ES-I3 (cell line): ENCODE results near the gene GNAZ.

Experiments used
- H3K36me3 ChIP-seq: 2 replicates; pipeline ENCODE4 v1.6.1; 2013; ENCODE audit warnings: mild to moderate bottlenecking, low read length, control low read depth, moderate library complexity; ENCODE audit not compliant: insufficient read depth
- H3K4me1 ChIP-seq: 2 replicates; pipeline ENCODE4 v1.6.1; 2013; ENCODE audit warnings: mild to moderate bottlenecking, control low read depth, low read length; ENCODE audit not compliant: insufficient read depth
- H3K9ac ChIP-seq: 2 replicates; pipeline ENCODE4 v1.6.1; 2013; ENCODE audit warnings: low read depth, mild to moderate bottlenecking, low read length, moderate library complexity
- H3K9me3 ChIP-seq: 2 replicates; pipeline ENCODE4 v1.6.1; 2013; ENCODE audit warnings: mild to moderate bottlenecking, low read length, moderate library complexity; ENCODE audit not compliant: control insufficient read depth, insufficient read depth

GNAZ gene

GRCh38 chr22:23122216-23122957 lies 52.1 kb downstream of the GNAZ start:
- no peak overlapping the region for H3K9ac ChIP-seq
- no peaks in the 10 kb centered on the region for H3K36me3 ChIP-seq
- no peaks in the 10 kb centered on the region for H3K4me1 ChIP-seq
- no peaks in the 10 kb centered on the region for H3K9me3 ChIP-seq

- H3K9me3 ChIP-seq: no peaks in the 10 kb centered on the region
- H3K4me1 ChIP-seq: no peaks in the 10 kb centered on the region; the same call in 1 of the 2 replicates
- H3K36me3 ChIP-seq: no peaks in the 10 kb centered on the region
- H3K9ac ChIP-seq: no peak overlapping the region
Measured at GRCh38 chr22:23122992-23123803, 52.9 kb downstream of the GNAZ start.

- no peaks in the 10 kb centered on the region for H3K9me3 ChIP-seq
- H3K36me3 ChIP-seq: no peaks in the 10 kb centered on the region
- no peaks in the 10 kb centered on the region; the same call in 1 of the 2 replicates for H3K4me1 ChIP-seq
- no peak overlapping the region for H3K9ac ChIP-seq
Measured at GRCh38 chr22:23123804-23124254, 53.5 kb downstream of the GNAZ start.

- no peaks in the 10 kb centered on the region for H3K36me3 ChIP-seq
- no peaks in the 10 kb centered on the region; the same call in 1 of the 2 replicates for H3K4me1 ChIP-seq
- H3K9ac ChIP-seq: no peak overlapping the region
- H3K9me3 ChIP-seq: no peaks in the 10 kb centered on the region
Measured at GRCh38 chr22:23124611-23125511, 54.5 kb downstream of the GNAZ start.

GRCh38 chr22:23125512-23126103 lies 55.3 kb downstream of the GNAZ start:
- Histone ChIP-seq H3K9ac (no peak overlapping the region), H3K9me3 (no peaks in the 10 kb centered on the region), H3K36me3 (no peaks in the 10 kb centered on the region), H3K4me1 (no peaks in the 10 kb centered on the region; the same call in 1 of the 2 replicates)

GRCh38 chr22:23126165-23127054 lies 56.1 kb downstream of the GNAZ start:
- no peaks in the 10 kb centered on the region for H3K9me3 ChIP-seq
- no peaks in the 10 kb centered on the region; the same call in 1 of the 2 replicates for H3K4me1 ChIP-seq
- no peak overlapping the region for H3K9ac ChIP-seq
- no peaks in the 10 kb centered on the region for H3K36me3 ChIP-seq

- Histone ChIP-seq H3K9me3 (no peaks in the 10 kb centered on the region), H3K4me1 (no peaks in the 10 kb centered on the region; the same call in 1 of the 2 replicates), H3K9ac (no peak overlapping the region), H3K36me3 (no peaks in the 10 kb centered on the region)
Measured at GRCh38 chr22:23127055-23127756, 56.9 kb downstream of the GNAZ start.

- no peaks in the 10 kb centered on the region for H3K9me3 ChIP-seq
- H3K4me1 ChIP-seq: no peaks in the 10 kb centered on the region; the same call in 1 of the 2 replicates
- H3K36me3 ChIP-seq: no peaks in the 10 kb centered on the region
- H3K9ac ChIP-seq: no peak overlapping the region
Measured at GRCh38 chr22:23127788-23128187, 57.5 kb downstream of the GNAZ start.

GRCh38 chr22:23128269-23129108 lies 58.2 kb downstream of the GNAZ start:
- H3K4me1 ChIP-seq: no peaks in the 10 kb centered on the region; the same call in 1 of the 2 replicates
- no peaks in the 10 kb centered on the region for H3K9me3 ChIP-seq
- no peaks in the 10 kb centered on the region for H3K36me3 ChIP-seq
- no peak overlapping the region for H3K9ac ChIP-seq

- Histone ChIP-seq H3K4me1 (no peaks in the 10 kb centered on the region; the same call in 1 of the 2 replicates), H3K9ac (no peak overlapping the region), H3K36me3 (no peaks in the 10 kb centered on the region), H3K9me3 (no peaks in the 10 kb centered on the region)
Measured at GRCh38 chr22:23129149-23129548, 58.8 kb downstream of the GNAZ start.

GRCh38 chr22:23130697-23131096 lies 60.4 kb downstream of the GNAZ start:
- Histone ChIP-seq H3K4me1 (no peaks in the 10 kb centered on the region; the same call in 1 of the 2 replicates), H3K9ac (no peak overlapping the region), H3K36me3 (no peaks in the 10 kb centered on the region), H3K9me3 (no peaks in the 10 kb centered on the region)

- H3K9ac ChIP-seq: no peak overlapping the region
- no peaks in the 10 kb centered on the region for H3K9me3 ChIP-seq
- no peaks in the 10 kb centered on the region for H3K36me3 ChIP-seq
- H3K4me1 ChIP-seq: peaks cover under 1% of the 10 kb centered on the region; the same call in 1 of the 2 replicates
Measured at GRCh38 chr22:23131931-23132330, 61.6 kb downstream of the GNAZ start.
